ENCODE measurements around the gene COBL. TPM values are rescaled to one million over a fixed set of nuclear protein-coding genes. Genes with fewer than 3 reads are reported as not detected.

Gene COBL
- total RNA-seq, 1 experiment from 2014 or later: 0.39 TPM

GRCh38 chr7:51300762-51301674 lies 15.6 kb downstream of the COBL start:
- ATAC-seq: 0 out of 2 replicates have a peak, but pooled peaks have one; percentile 31
- no peak overlapping the region for H3K27ac ChIP-seq (ENCODE audit: low read length)
- H3K27me3 ChIP-seq (ENCODE audit: control insufficient read depth, insufficient read depth, low read length): no peaks in the 10 kb centered on the region; the same call in 1 of the 2 replicates
- no peaks in the 10 kb centered on the region for H3K4me1 ChIP-seq (ENCODE audit: control insufficient read depth, insufficient read depth, low read length)
- TF ChIP-seq POLR2AphosphoS5 (IDR thresholded peaks at IDR 0.05; ENCODE audit: low read depth, low read length): no peak
- TF ChIP-seq TCF7L2 (IDR thresholded peaks at IDR 0.05; ENCODE audit: low read depth, low read length): no peak
- TF ChIP-seq REST (IDR thresholded peaks at IDR 0.05; ENCODE audit: insufficient read depth in 1 of 2, low read depth in 2 of 2, low read length in 1 of 2): no peak
- TF ChIP-seq SIN3A (IDR thresholded peaks at IDR 0.05; ENCODE audit: borderline replicate concordance, insufficient read depth, low read depth, low read length): no peak
- no peak for TF ChIP-seq CTCF (IDR thresholded peaks at IDR 0.05)
- H3K9me3 ChIP-seq (ENCODE audit: control insufficient read depth, insufficient read depth, low read depth, low read length): no peaks in the 10 kb centered on the region
- no peak for DNase-seq (ENCODE audit: low read depth, low spot score)
- intact Hi-C loops (cut with micrococcal nuclease; ENCODE audit: unreplicated experiment) (no loop called here), in situ Hi-C loops (cut with HindIII; ENCODE audit: low pct_unique_long_range_greater_than_20kb, low sequenced_read_pairs) (no loop called here)
- CTCF ChIA-PET: no interaction called here
- no TSS peak for BruUV-seq (replicated peaks)
- H3K36me3 ChIP-seq (ENCODE audit: control insufficient read depth, insufficient read depth, low read length): no peaks in the 10 kb centered on the region
- POLR2A ChIA-PET: no interaction called here
- H3K4me3 ChIP-seq (ENCODE audit: low read depth in 2 of 2, low read length in 2 of 2): no peak overlapping the region

DNA sequence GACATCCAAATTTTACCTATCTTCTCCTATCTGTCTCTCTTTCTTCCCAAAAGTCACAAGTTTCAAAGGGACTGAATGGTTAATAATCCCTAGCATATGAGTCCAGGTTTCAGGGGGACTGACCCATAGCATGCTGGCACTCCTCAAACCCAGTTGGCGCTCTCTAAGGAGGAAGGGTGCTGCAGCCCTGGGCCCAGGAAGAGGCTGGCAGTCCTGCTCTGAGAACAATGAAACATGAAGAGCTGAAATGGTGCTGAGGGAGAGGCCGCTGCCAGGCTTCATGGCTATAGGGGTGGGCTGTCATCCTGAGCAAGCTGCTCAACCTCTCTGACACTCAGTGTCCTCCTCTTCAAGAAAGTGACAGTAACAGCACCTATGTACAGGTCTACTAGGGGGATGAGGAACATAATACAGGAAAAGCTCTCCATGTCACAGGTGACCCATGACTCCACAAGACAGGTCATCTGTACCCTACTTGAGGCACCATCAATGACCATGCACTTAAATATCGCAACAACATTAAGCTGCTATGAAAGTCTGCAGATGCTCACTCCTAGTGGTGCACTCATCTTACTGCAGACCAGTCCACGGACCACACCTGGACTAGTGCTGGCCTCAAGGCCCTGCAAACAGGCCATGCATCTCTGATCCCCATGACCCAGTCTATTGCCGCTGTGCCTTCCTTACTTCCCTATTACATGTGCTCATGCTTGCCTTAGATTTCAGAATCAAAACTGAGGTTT lies 17.0 kb downstream of the COBL start:
- TF ChIP-seq CTCF (IDR thresholded peaks at IDR 0.05): no peak
- TF ChIP-seq POLR2AphosphoS5 (IDR thresholded peaks at IDR 0.05; ENCODE audit: low read depth, low read length): no peak
- TF ChIP-seq REST (IDR thresholded peaks at IDR 0.05; ENCODE audit: insufficient read depth in 1 of 2, low read depth in 2 of 2, low read length in 1 of 2): no peak
- no peak for TF ChIP-seq TCF7L2 (IDR thresholded peaks at IDR 0.05; ENCODE audit: low read depth, low read length)
- TF ChIP-seq SIN3A (IDR thresholded peaks at IDR 0.05; ENCODE audit: borderline replicate concordance, insufficient read depth, low read depth, low read length): no peak

More for the DNA sequence above, 17.0 kb downstream of the COBL start:
- Histone ChIP-seq H3K27me3 (ENCODE audit: control insufficient read depth, insufficient read depth, low read length) (no peaks in the 10 kb centered on the region; the same call in 1 of the 2 replicates), H3K36me3 (ENCODE audit: control insufficient read depth, insufficient read depth, low read length) (no peaks in the 10 kb centered on the region), H3K4me3 (ENCODE audit: low read depth in 2 of 2, low read length in 2 of 2) (no peak overlapping the region), H3K9me3 (ENCODE audit: control insufficient read depth, insufficient read depth, low read depth, low read length) (no peaks in the 10 kb centered on the region), H3K27ac (ENCODE audit: low read length) (no peak overlapping the region), H3K4me1 (ENCODE audit: control insufficient read depth, insufficient read depth, low read length) (no peaks in the 10 kb centered on the region)
- no TSS peak for BruUV-seq (replicated peaks)
- DNase-seq (ENCODE audit: low read depth, low spot score) (no peak), ATAC-seq (no peak; the same call in 1 of the 2 replicates)
- POLR2A ChIA-PET: no interaction called here
- intact Hi-C loops (cut with micrococcal nuclease; ENCODE audit: unreplicated experiment) (loop anchor here (5.0 kb wide), 1 partner anchor 137 kb away; no protein-coding TSS in a partner anchor), in situ Hi-C loops (cut with HindIII; ENCODE audit: low pct_unique_long_range_greater_than_20kb, low sequenced_read_pairs) (no loop called here)
- CTCF ChIA-PET: interaction anchor here (0.5 kb wide), 2 partner anchors 15 to 41 kb away, joined by 4 to 6 read pairs; no protein-coding TSS in a partner anchor
